PC-3 (cell line): ENCODE results near the gene UBE3C.

Experiments used
- EZH2 ChIP-seq: fragments of 300-600 bp; sonication (generic); IDR thresholded peaks from one replicate; pipeline ENCODE4 v1.6.1; 2017; ENCODE audit warnings: antibody characterized with exemption, mild to moderate bottlenecking, low read length; ENCODE audit not compliant: unreplicated experiment
- EZH2phosphoT487 ChIP-seq: fragments of 300-600 bp; sonication (generic); IDR thresholded peaks from 2 replicates; pipeline ENCODE4 v1.6.1; 2018; ENCODE audit warnings: mild to moderate bottlenecking, antibody characterized with exemption, low read length, borderline replicate concordance
- TF ChIP-seq, protein P1 (sequence below): fragments of 300-600 bp; sonication (generic); conservative IDR thresholded peaks from 2 replicates; pipeline ENCODE4 v1.5.1; 2017; ENCODE audit warnings: antibody characterized with exemption, low read depth, mild to moderate bottlenecking, low read length

DNA sequence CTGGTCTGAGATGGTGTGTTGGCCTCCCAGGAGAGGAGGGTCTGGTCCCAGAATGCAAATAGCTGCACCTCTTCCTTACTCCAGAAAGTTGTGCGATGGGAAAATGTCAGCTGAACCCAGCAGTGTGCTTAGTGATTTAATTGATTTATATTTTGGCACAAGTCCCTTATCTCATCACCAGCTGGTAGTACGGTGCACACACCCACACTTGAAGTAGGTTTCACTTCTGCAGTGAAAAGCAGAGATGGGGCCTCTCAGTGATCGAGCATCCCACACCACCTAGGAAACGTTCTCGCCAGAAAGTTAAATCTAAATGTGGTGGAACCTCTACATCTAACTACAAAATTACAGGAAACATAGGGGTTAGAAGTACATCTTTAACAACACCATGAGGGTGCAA is 80.4 kb downstream of the UBE3C start:
- TF ChIP-seq, protein P1, sequence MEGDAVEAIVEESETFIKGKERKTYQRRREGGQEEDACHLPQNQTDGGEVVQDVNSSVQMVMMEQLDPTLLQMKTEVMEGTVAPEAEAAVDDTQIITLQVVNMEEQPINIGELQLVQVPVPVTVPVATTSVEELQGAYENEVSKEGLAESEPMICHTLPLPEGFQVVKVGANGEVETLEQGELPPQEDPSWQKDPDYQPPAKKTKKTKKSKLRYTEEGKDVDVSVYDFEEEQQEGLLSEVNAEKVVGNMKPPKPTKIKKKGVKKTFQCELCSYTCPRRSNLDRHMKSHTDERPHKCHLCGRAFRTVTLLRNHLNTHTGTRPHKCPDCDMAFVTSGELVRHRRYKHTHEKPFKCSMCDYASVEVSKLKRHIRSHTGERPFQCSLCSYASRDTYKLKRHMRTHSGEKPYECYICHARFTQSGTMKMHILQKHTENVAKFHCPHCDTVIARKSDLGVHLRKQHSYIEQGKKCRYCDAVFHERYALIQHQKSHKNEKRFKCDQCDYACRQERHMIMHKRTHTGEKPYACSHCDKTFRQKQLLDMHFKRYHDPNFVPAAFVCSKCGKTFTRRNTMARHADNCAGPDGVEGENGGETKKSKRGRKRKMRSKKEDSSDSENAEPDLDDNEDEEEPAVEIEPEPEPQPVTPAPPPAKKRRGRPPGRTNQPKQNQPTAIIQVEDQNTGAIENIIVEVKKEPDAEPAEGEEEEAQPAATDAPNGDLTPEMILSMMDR = no peak
- no peak for TF ChIP-seq EZH2phosphoT487
- no peak for TF ChIP-seq EZH2
